Activated CD4-positive, alpha-beta T cell treated with anti-CD3 and anti-CD28 coated beads, Interleukin-2, Interleukin-4, amounts not matched to agents 100 ng/mL and 50 ng/mL, durations not matched to agents 16 hours and 8 hours (primary cell): ENCODE results near the gene IFNL2.
"Not testable (repeated sequence)": the region's sequence is repeated elsewhere in the genome, so short reads cannot be mapped to it uniquely, and the experiment has no call there.

ENCODE experiments used
- DNase-seq: peaks from one replicate; pipeline ENCODE4 v3.0.0-alpha.2; 2020; ENCODE audit warnings: low spot score

Gene IFNL2

DNA sequence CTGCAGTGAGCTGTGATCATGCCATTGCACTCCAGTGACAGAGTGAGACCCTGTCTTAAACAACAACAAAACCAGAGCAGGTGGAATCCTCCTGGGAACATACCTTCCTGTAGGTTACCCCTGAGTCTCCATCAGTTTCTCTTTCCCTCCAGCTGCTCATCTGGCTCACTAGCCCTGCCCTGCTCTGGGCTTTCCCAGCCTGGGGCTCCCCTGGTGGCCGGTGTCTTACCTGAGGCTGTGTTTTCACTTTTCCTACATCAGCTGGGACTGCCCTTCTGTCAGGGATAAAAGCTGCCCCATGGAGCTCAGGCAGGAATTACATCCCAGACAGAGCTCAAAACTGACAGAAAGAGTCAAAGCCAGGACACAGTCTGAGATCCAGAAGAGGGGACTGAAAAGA is at the start of gene IFNL2:
Gene IFNL2, plus strand, starts transcription at position 312 of the 400 bp plus-strand sequence. CDS start 173 bp downstream, outside the sequence.
- DNase-seq: not testable (repeated sequence)

DNA sequence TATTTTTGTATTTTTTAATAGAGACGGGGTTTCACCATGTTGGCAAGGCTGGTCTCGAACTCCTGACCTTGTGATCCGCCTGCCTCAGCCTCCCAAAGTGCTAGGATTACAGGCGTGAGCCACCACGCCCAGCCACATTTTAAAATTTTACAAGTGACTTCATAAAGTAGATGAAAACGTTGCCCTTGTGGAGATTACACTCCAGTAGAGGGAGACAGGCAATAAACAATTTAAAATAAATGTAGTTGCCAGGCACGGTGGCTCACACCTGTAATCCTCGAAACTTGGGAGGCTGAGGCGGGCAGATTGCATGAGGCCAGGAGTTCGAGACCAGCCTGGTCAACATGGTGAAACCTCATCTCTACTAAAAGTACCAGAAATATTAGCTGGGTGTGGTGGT is 49.1 kb upstream of the IFNL2 start:
- DNase-seq: not testable (repeated sequence)

DNA sequence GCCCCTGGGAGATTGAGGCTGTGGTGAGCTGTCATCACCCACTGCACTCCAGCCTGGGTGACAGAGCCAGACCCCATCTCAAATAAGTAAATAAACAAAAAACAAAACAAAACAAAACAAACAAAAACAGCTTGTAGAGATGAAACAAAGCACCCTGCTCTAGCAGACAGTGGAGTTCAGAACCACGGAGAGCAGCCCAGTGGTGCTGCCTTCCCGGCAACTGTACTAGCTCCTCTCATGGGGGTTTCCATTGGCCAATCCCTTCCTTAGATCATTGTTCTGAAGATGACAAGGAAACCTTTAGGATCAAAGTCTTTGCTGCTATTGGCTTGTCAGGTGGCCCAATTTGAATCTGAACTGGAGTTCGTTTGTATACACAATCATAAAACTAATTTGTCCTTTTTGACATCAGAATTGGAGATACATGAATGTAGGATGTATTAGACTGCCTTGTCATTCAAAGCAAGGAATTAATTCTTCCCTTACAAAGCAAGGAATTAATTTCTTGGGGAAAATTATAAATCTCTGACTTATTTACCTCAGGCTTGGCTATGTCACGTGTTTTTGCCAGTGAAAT is 44.4 kb upstream of the IFNL2 start:
- no peak for DNase-seq

GRCh38 chr19:39224910-39225309 is 43.3 kb upstream of the IFNL2 start:
- no peak for DNase-seq

- DNase-seq: no peak
These were observed 38.0 kb upstream of the IFNL2 start for GRCh38 chr19:39230096-39230764.

GRCh38 chr19:39232708-39233107 is 35.5 kb upstream of the IFNL2 start:
- DNase-seq: no peak

DNA sequence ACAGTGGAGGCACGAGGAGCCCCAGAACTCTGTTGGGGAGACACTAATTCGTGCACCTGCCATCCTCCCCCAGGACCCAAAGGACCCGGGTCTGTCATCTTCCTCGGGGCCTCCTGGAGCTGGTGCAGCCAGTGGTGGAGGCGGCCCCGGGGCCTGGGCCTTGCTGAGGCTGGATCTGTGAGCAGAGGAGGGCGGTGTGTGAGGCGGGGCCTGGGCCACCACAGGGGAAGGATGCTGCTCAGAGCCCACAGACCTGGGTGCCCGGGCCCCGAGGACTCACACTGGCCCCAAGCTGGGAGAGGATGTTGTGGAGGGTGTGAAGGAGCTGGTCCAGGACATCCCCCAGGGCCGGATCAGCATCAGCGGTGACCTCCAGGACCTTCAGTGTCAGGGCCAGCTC is 31.7 kb upstream of the IFNL2 start:
- no peak for DNase-seq

DNA sequence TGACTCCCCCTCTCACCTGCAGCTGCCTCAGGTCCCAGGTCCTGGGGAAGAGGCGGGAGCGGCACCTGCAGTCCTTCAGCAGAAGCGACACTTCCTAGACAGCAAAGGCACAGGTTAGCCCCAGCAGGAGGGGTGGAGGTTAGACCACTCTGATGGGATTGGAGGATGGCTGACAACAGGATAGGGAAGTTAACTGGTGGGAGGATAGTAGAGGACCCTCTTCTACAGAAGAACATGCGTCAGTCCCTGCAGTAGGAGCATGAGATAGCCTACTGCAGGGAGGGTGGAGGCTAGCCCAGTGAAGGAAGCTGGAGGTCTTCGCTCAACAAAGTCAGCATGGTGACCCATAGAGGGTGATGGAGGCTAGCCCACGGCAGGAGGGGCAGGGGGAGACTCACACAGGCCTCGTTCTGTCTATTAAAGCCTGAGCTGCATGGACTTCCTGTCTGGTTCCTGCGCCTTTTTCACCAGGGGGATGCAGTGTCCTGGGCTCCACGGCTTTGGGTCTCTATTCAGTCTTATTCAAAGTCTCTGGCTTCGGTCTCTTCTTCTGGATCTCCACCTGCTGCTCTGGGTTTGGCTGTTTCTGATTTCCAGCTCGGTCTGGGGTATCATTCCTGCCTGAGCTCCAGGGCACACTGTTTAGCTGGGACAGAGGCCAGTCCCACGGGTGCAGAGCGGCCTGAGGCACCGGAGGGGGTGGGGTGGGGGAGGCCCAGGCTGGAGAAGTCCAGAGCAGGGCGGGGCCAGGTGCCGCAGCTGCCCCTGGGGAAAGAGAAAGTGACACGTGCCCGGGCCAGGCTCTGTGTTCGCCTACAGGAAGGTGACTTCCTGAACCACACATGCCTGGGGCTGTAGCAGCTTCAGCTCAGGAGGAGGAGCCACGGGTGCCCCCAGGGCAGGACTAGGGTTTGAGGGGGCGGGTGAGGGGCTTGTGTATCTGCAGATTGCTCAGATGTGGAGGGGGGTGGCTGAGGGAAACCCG is 30.7 kb upstream of the IFNL2 start:
- DNase-seq: peak; percentile 40

DNA sequence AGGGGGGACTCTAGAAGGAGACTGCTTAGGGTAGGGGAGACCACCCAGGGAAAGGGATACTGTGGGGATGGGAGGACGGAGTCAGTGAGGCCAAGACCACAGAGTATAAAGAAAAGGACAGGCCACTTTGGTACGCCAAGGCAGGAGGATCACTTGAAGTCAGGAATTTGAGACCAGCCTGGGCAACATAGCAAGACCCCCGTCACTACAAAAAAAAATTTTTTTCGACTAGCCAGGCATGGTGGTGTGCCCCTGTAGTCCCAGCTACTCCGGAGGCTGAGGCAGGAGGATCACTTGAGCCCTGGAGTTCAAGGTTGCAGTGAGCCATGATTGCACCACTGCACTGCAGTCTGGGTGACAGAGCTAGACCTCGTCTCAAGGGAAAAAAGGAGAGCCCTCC is 30.0 kb upstream of the IFNL2 start:
- DNase-seq: no peak

DNA sequence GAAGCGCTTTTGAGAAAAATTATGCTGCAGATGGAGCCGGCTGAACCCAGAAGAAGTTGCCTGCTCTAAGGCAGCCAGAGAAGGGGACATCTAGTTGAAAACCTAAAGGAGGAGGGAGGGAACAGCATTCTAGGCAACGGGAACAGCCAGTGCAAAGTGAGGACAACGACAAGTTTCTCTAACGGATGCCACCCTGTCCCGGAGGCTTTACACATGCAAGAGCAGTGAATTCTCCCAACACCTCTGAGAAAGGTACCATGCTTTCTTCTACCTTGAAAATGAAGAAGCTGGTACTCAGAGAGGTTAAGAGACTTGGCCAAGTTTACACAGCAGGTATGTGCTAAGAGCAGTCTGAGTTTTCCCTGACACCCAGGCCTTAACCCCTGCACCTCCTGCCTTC is 29.3 kb upstream of the IFNL2 start:
- no peak for DNase-seq

- no peak for DNase-seq
These were observed 27.8 kb upstream of the IFNL2 start for GRCh38 chr19:39240421-39240820.

DNA sequence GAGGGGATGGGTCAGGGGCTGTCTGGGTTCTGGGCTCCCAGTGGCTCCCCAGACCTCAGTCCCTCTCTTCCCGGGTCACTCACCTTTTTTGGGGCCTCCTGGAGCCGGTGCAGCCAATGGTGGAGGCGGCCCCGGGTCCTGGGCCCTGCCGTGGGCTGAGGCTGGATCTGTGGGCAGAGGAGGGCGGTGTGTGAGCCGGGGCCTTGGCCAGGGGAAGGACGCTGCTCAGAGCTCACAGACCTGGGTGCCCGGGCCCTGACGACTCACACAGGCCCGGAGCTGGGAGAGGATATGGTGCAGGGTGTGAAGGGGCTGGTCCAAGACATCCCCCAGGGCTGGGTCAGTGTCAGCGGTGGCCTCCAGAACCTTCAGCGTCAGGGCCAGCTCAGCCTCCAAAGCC is 24.5 kb upstream of the IFNL2 start:
- DNase-seq: not testable (repeated sequence)

DNA sequence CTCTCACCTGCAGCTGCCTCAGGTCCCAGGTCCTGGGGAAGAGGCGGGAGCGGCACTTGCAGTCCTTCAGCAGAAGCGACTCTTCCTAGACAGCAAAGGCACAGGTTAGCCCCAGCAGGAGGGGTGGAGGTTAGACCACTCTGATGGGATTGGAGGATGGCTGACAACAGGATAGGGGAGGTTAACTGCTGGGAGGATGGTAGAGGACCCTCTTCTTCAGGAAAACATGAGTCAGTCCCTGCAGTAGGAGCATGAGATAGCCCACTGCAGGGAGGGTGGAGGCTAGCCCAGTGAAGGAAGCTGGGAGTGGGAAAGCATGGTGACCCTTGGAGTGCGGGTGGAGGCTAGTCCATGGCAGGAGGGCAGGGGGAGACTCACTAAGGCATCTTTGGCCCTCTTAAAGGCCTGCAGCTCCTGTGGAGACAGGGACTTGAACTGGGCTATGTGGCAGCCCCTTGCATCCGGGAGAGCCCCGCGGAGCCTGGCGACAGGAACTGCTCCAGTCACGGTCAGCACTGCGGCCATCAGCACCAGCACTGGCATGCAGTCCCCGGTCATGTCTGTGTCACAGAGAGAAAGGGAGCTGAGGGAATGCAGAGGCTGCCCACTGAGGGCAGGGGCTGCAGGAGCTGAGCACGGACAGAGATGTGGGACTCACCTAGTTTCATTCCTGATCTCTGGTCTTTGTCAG is 23.6 kb upstream of the IFNL2 start, which contains the start of gene IFNL3:
Gene IFNL3, minus strand, starts transcription at position 597 of the 691 bp plus-strand sequence. Its CDS starts 39 bp downstream, at position 558.
- DNase-seq: not testable (repeated sequence)

GRCh38 chr19:39245166-39245565 is 23.0 kb upstream of the IFNL2 start:
- DNase-seq: not testable (repeated sequence)

GRCh38 chr19:39246951-39247669 is 21.1 kb upstream of the IFNL2 start:
- DNase-seq: peak; percentile 6

DNA sequence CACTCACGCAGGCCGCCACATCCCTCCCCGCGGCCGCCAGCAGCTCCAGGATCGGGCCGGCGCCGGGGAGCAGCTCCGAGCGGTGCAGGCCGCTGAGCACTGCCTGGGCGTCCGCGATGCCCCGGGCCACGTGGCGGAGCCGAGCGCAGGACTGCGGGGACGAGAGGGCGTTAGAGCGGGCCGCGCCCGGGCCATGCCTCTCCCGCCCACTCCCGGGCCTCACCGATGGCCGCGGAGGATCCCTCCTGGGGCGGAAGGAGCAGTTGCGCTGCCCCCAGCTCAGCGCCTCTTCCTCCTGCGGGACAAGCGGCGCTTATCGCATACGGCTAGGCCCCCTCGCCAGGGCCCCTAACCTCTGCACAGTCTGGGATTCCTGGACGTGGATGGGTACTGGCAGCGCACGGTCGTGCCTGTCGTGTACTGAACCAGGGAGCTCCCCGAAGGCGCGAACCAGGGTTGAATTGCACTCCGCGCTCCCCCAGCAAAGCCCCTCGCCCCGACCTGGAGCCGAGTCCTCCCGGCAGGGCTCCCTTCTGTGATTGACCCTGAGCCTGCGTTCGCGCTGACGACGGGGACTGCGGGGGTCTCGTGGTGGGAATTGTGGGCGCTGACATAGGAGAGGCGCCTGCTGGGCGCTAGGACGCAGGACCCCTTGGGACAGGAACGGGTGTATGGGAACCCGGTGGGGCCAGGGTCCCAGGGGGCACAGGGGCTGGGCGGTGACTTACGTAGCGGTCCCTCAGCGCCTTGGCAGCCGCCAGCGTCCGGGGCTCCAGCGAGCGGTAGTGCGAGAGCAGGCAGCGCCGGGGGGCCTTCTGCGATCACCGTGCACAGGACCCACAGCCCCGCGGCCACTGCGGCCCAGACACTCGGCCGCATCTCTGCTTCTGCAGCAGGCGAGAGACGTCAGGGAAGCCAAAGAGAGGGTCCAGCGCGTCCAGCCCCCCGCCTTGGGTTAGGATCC is 20.2 kb upstream of the IFNL2 start:
- no peak for DNase-seq

- DNase-seq: no peak
These were observed 19.4 kb upstream of the IFNL2 start, which contains the start of gene IFNL4 for GRCh38 chr19:39248806-39249205. TSS of gene IFNL4 (minus strand) at chr19:39248856.

DNA sequence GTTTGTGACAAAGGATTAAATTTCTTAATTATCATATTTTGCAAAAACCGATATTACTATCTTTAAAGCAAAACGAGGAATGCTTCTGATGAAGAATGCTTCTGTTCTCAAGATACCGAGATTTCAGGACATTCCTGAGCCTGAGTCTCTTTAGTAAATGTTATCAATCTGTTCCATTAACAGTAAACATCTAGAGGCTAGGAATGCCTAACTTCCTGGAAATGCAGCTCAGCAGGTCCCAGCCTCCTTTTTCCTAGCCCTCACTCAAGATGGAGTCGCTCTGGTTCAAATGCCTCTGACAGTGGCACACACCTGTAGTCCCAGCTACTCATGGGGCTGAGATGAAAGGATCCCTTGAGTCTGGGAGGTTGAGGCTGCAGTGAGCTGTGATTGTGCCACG is 17.1 kb upstream of the IFNL2 start:
- DNase-seq: no peak

- no peak for DNase-seq
These were observed 16.4 kb upstream of the IFNL2 start for GRCh38 chr19:39251846-39252245.

GRCh38 chr19:39252458-39252857 is 15.7 kb upstream of the IFNL2 start:
- DNase-seq: no peak
